Subcutaneous adipose tissue (tissue), 4 donors: ENCODE data around the gene AK9. TPM values are rescaled to one million over a fixed set of nuclear protein-coding genes. Genes with fewer than 3 reads are reported as not detected.

Experiments
- CTCF ChIP-seq: fragments of 450-650 bp; IDR thresholded peaks from one replicate; pipeline ENCODE4 v1.5.1; 2016; ENCODE audit warnings: low read depth, mild to moderate bottlenecking, control low read depth, antibody characterized with exemption, moderate library complexity
- total RNA-seq, 4 donors: library from RNA; depleted of rRNA; stranded (reverse); fragments of >200 nt; gene quantifications; one replicate each; pipeline ENCODE4 v1.1.0, GENCODE V29; 2016

AK9 gene
- total RNA-seq, 4 donors from 2014 or later: 7.0 to 9.8 (median 8.1) TPM

- no peak for TF ChIP-seq CTCF
Observed at GRCh38 chr6:109714166-109714565, 23.2 kb upstream of the AK9 start.

- no peak for TF ChIP-seq CTCF
Observed at GRCh38 chr6:109713097-109713496, 22.1 kb upstream of the AK9 start.

- no peak for TF ChIP-seq CTCF
Observed at GRCh38 chr6:109706513-109706912, 15.5 kb upstream of the AK9 start.

- no peak for TF ChIP-seq CTCF
Observed at GRCh38 chr6:109705258-109705657, 14.3 kb upstream of the AK9 start.

- no peak for TF ChIP-seq CTCF
Observed at GRCh38 chr6:109702791-109703190, 11.8 kb upstream of the AK9 start.

GRCh38 chr6:109701774-109702173 lies 10.8 kb upstream of the AK9 start:
- TF ChIP-seq CTCF: no peak

GRCh38 chr6:109701221-109701620 lies 10.2 kb upstream of the AK9 start:
- no peak for TF ChIP-seq CTCF
